ACC112 (cell line): Measurements from ENCODE around the gene ASF1A.

Experiments used
- H2AFZ ChIP-seq: fragments of 200-600 bp; sonication (generic); one replicate; pipeline ENCODE4 v1.6.0; 2017; ENCODE audit warnings: antibody characterized with exemption, low read length; ENCODE audit not compliant: unreplicated experiment
- H3K27ac ChIP-seq: fragments of 200-600 bp; sonication (generic); 2 replicates; pipeline ENCODE4 v1.5.1; 2014; ENCODE audit warnings: low read depth, mild to moderate bottlenecking, antibody characterized with exemption, low read length, moderate library complexity
- H3K27me3 ChIP-seq: fragments of 200-600 bp; sonication (generic); 2 replicates; pipeline ENCODE4 v1.6.1; 2014; ENCODE audit warnings: mild to moderate bottlenecking, antibody characterized with exemption, low read length, moderate library complexity, mixed read lengths; ENCODE audit not compliant: insufficient read depth
- H3K36me3 ChIP-seq: fragments of 200-600 bp; sonication (generic); 2 replicates; pipeline ENCODE4 v1.6.1; 2016; ENCODE audit warnings: mild to moderate bottlenecking, antibody characterized with exemption, low read length, moderate library complexity, mixed read lengths; ENCODE audit not compliant: insufficient read depth
- H3K4me1 ChIP-seq: fragments of 200-600 bp; sonication (generic); one replicate; pipeline ENCODE4 v1.6.1; 2016; ENCODE audit warnings: low read length, mixed read lengths; ENCODE audit not compliant: insufficient read depth, unreplicated experiment, control insufficient read depth
- H3K4me3 ChIP-seq: fragments of 200-600 bp; sonication (generic); 2 replicates; pipeline ENCODE4 v1.5.1; 2014; ENCODE audit warnings: mild to moderate bottlenecking, low read depth, low read length
- H3K79me2 ChIP-seq: fragments of 200-600 bp; sonication (generic); one replicate; pipeline ENCODE4 v1.6.0; 2016; ENCODE audit warnings: low read length; ENCODE audit not compliant: control insufficient read depth, unreplicated experiment, insufficient read depth

ASF1A gene

GRCh38 chr6:118893807-118894424 lies at the start of gene ASF1A:
Gene ASF1A (plus strand): TSS chr6:118894152. CDS start chr6:118894414, 262 bp downstream.
- Histone ChIP-seq H3K79me2 (peaks cover 61% of the 10 kb centered on the region), H3K4me3 (peak within 1 kb of the TSS; percentile 96), H3K27ac (peak within 1 kb of the TSS; percentile 86), H3K36me3 (no peaks in the 10 kb centered on the region), H3K27me3 (no peaks in the 10 kb centered on the region), H2AFZ (peak within 1 kb of the TSS; percentile 71), H3K4me1 (peaks cover 24% of the 10 kb centered on the region)

- Histone ChIP-seq H3K79me2 (peaks cover 3% of the 10 kb centered on the region), H2AFZ (no peak overlapping the region), H3K4me1 (no peaks in the 10 kb centered on the region), H3K36me3 (no peaks in the 10 kb centered on the region; the same call in 1 of the 2 replicates), H3K27me3 (no peaks in the 10 kb centered on the region), H3K4me3 (no peak overlapping the region), H3K27ac (no peak overlapping the region)
Observed at GRCh38 chr6:118844915-118845314, 49.0 kb upstream of the ASF1A start.

- Histone ChIP-seq H3K36me3 (no peaks in the 10 kb centered on the region), H3K4me1 (no peaks in the 10 kb centered on the region), H3K27ac (no peak overlapping the region), H3K79me2 (no peaks in the 10 kb centered on the region), H2AFZ (no peak overlapping the region), H3K27me3 (no peaks in the 10 kb centered on the region), H3K4me3 (no peak overlapping the region)
Observed at GRCh38 chr6:118853408-118853807, 40.5 kb upstream of the ASF1A start.

GRCh38 chr6:118856301-118856700 lies 37.7 kb upstream of the ASF1A start:
- no peak overlapping the region for H3K27ac ChIP-seq
- no peaks in the 10 kb centered on the region for H3K27me3 ChIP-seq
- no peak overlapping the region for H2AFZ ChIP-seq
- no peaks in the 10 kb centered on the region for H3K79me2 ChIP-seq
- H3K4me1 ChIP-seq = no peaks in the 10 kb centered on the region
- no peaks in the 10 kb centered on the region for H3K36me3 ChIP-seq
- H3K4me3 ChIP-seq = no peak overlapping the region

GRCh38 chr6:118859517-118860064 lies 34.4 kb upstream of the ASF1A start:
- Histone ChIP-seq H3K79me2 (no peaks in the 10 kb centered on the region), H3K4me3 (no peak overlapping the region), H3K27me3 (no peaks in the 10 kb centered on the region), H3K36me3 (no peaks in the 10 kb centered on the region), H3K4me1 (no peaks in the 10 kb centered on the region), H3K27ac (no peak overlapping the region), H2AFZ (no peak overlapping the region)

GRCh38 chr6:118860363-118860762 lies 33.6 kb upstream of the ASF1A start:
- no peak overlapping the region for H3K27ac ChIP-seq
- H3K79me2 ChIP-seq = peaks cover under 1% of the 10 kb centered on the region
- H3K27me3 ChIP-seq = no peaks in the 10 kb centered on the region

GRCh38 chr6:118860880-118861279 lies 33.1 kb upstream of the ASF1A start:
- Histone ChIP-seq H3K27me3 (no peaks in the 10 kb centered on the region), H3K4me1 (no peaks in the 10 kb centered on the region), H3K27ac (no peak overlapping the region), H3K79me2 (peaks cover 2% of the 10 kb centered on the region), H3K36me3 (no peaks in the 10 kb centered on the region), H3K4me3 (no peak overlapping the region), H2AFZ (no peak overlapping the region)

More at GRCh38 chr6:118860363-118860762, 33.6 kb upstream of the ASF1A start:
- no peak overlapping the region for H2AFZ ChIP-seq
- H3K4me3 ChIP-seq = no peak overlapping the region
- H3K36me3 ChIP-seq = no peaks in the 10 kb centered on the region
- no peaks in the 10 kb centered on the region for H3K4me1 ChIP-seq

GRCh38 chr6:118862443-118862842 lies 31.5 kb upstream of the ASF1A start:
- Histone ChIP-seq H3K27me3 (no peaks in the 10 kb centered on the region), H3K36me3 (no peaks in the 10 kb centered on the region), H2AFZ (no peak overlapping the region), H3K4me1 (no peaks in the 10 kb centered on the region), H3K27ac (no peak overlapping the region), H3K4me3 (no peak overlapping the region), H3K79me2 (peaks cover 9% of the 10 kb centered on the region)

GRCh38 chr6:118864341-118865099 lies 29.4 kb upstream of the ASF1A start:
- Histone ChIP-seq H3K79me2 (peaks cover 11% of the 10 kb centered on the region), H3K4me3 (no peak overlapping the region), H3K4me1 (peaks cover under 1% of the 10 kb centered on the region), H3K27ac (no peak overlapping the region), H3K27me3 (no peaks in the 10 kb centered on the region), H3K36me3 (no peaks in the 10 kb centered on the region), H2AFZ (no peak overlapping the region)

- Histone ChIP-seq H3K4me1 (peaks cover 6% of the 10 kb centered on the region), H3K79me2 (peaks cover 16% of the 10 kb centered on the region), H3K27ac (no peak overlapping the region), H3K36me3 (no peaks in the 10 kb centered on the region), H2AFZ (no peak overlapping the region), H3K27me3 (no peaks in the 10 kb centered on the region), H3K4me3 (no peak overlapping the region)
Observed at GRCh38 chr6:118865100-118865391, 28.9 kb upstream of the ASF1A start.

- no peaks in the 10 kb centered on the region for H3K27me3 ChIP-seq
- no peak overlapping the region for H3K4me3 ChIP-seq
- peaks cover 25% of the 10 kb centered on the region for H3K79me2 ChIP-seq
- no peak overlapping the region for H2AFZ ChIP-seq
- H3K36me3 ChIP-seq = no peaks in the 10 kb centered on the region
- no peak overlapping the region for H3K27ac ChIP-seq
- peaks cover 13% of the 10 kb centered on the region for H3K4me1 ChIP-seq
Observed at GRCh38 chr6:118867181-118867580, 26.8 kb upstream of the ASF1A start.
